ENCODE measurements around the gene NCKAP5L. TPM values are rescaled to one million over a fixed set of nuclear protein-coding genes. Genes with fewer than 3 reads are reported as not detected.
"Not testable (repeated sequence)": the region's sequence is repeated elsewhere in the genome, so short reads cannot be mapped to it uniquely, and the experiment has no call there.

Gene NCKAP5L
- total RNA-seq, 3 donors from 2014 or later (not counting 1 experiment from before 2014, with no cell fraction given): 16.7 to 19.3 (median 16.8) TPM

GRCh38 chr12:49783917-49784676 lies 44.1 kb downstream of the NCKAP5L start:
- Histone ChIP-seq H3K27ac (ENCODE audit: low read length) (no peak overlapping the region), H3K27me3 (ENCODE audit: control insufficient read depth, insufficient read depth, low read length) (no peaks in the 10 kb centered on the region), H3K4me3 (ENCODE audit: low read length) (no peak overlapping the region), H3K36me3 (ENCODE audit: control insufficient read depth, insufficient read depth, low read length) (no peaks in the 10 kb centered on the region), H3K9me3 (ENCODE audit: control insufficient read depth, insufficient read depth, low read length) (no peaks in the 10 kb centered on the region), H3K4me1 (ENCODE audit: control insufficient read depth, insufficient read depth, low read length) (no peaks in the 10 kb centered on the region)
- no peak for DNase-seq
- no peak for TF ChIP-seq CTCF (IDR thresholded peaks at IDR 0.05)
- no peaks in the 10 kb centered on the region for H3K4me1 Mint-ChIP-seq
- H3K4me3 Mint-ChIP-seq: no peak overlapping the region
- intact Hi-C loops (cut with micrococcal nuclease): no loop called here
- no peak overlapping the region for H3K27ac Mint-ChIP-seq
- ATAC-seq: peak in 1 of 3 donors; percentile 46
- peaks cover 0 to 3% of the 10 kb centered on the region in 2 donors for H3K9me3 Mint-ChIP-seq
- H3K36me3 Mint-ChIP-seq: no peaks in the 10 kb centered on the region
- WGBS (ENCODE audit: insufficient coverage): 77% methylated on average over 5 of the region's 7 CpGs
- H3K27me3 Mint-ChIP-seq (ENCODE audit: low read depth in 2 of 2): peaks cover 25 to 33% of the 10 kb centered on the region in 2 donors

- Mint-ChIP-seq H3K4me1 (peaks cover 19 to 22% of the 10 kb centered on the region in 2 donors), H3K27me3 (ENCODE audit: low read depth in 2 of 2) (peaks cover 29 to 36% of the 10 kb centered on the region in 2 donors)
- ATAC-seq; intact Hi-C loops (cut with micrococcal nuclease); H3K27ac ChIP-seq (ENCODE audit: low read length); H3K4me3 ChIP-seq (ENCODE audit: low read length); H3K9me3 ChIP-seq (ENCODE audit: control insufficient read depth, insufficient read depth, low read length); H3K36me3 ChIP-seq (ENCODE audit: control insufficient read depth, insufficient read depth, low read length); DNase-seq; H3K36me3 Mint-ChIP-seq; H3K27ac Mint-ChIP-seq; H3K4me3 Mint-ChIP-seq; H3K9me3 Mint-ChIP-seq; H3K27me3 ChIP-seq (ENCODE audit: control insufficient read depth, insufficient read depth, low read length): not testable (repeated sequence)
- H3K4me1 ChIP-seq (ENCODE audit: control insufficient read depth, insufficient read depth, low read length): peaks cover 14% of the 10 kb centered on the region
- WGBS (ENCODE audit: insufficient coverage): 95% methylated on average over 6 of the region's 6 CpGs
Measured at GRCh38 chr12:49780914-49781313, 47.3 kb downstream of the NCKAP5L start.

GRCh38 chr12:49779581-49779980 lies 48.6 kb downstream of the NCKAP5L start:
- ATAC-seq: no peak
- Mint-ChIP-seq H3K9me3 (no peaks in the 10 kb centered on the region), H3K27me3 (ENCODE audit: low read depth in 2 of 2) (peaks cover 29 to 36% of the 10 kb centered on the region in 2 donors), H3K27ac (no peak overlapping the region), H3K4me1 (peaks cover 19 to 22% of the 10 kb centered on the region in 2 donors), H3K36me3 (no peaks in the 10 kb centered on the region), H3K4me3 (no peak overlapping the region)
- WGBS (ENCODE audit: insufficient coverage): 50% methylated on average over 1 of the region's 2 CpGs
- TF ChIP-seq CTCF (IDR thresholded peaks at IDR 0.05): no peak
- Histone ChIP-seq H3K27me3 (ENCODE audit: control insufficient read depth, insufficient read depth, low read length) (no peaks in the 10 kb centered on the region), H3K9me3 (ENCODE audit: control insufficient read depth, insufficient read depth, low read length) (no peaks in the 10 kb centered on the region), H3K36me3 (ENCODE audit: control insufficient read depth, insufficient read depth, low read length) (no peaks in the 10 kb centered on the region), H3K4me1 (ENCODE audit: control insufficient read depth, insufficient read depth, low read length) (peaks cover 14% of the 10 kb centered on the region), H3K4me3 (ENCODE audit: low read length) (no peak overlapping the region), H3K27ac (ENCODE audit: low read length) (no peak overlapping the region)
- no peak for DNase-seq
- intact Hi-C loops (cut with micrococcal nuclease): no loop called here

- Mint-ChIP-seq H3K9me3 (no peaks in the 10 kb centered on the region), H3K27ac (no peak overlapping the region), H3K27me3 (ENCODE audit: low read depth in 2 of 2) (peaks cover 17 to 23% of the 10 kb centered on the region in 2 donors), H3K36me3 (no peaks in the 10 kb centered on the region), H3K4me1 (peaks cover 19 to 22% of the 10 kb centered on the region in 2 donors), H3K4me3 (peak overlapping the region; percentile 0)
- peaks cover 14% of the 10 kb centered on the region for H3K4me1 ChIP-seq (ENCODE audit: control insufficient read depth, insufficient read depth, low read length)
- no peaks in the 10 kb centered on the region for H3K27me3 ChIP-seq (ENCODE audit: control insufficient read depth, insufficient read depth, low read length)
- ATAC-seq (peak in 2 of 3 donors; percentile 79 to 81), DNase-seq (peak; percentile 55 to 87)
- 57% methylated on average over 15 of the region's 19 CpGs for WGBS (ENCODE audit: insufficient coverage)
- H3K9me3 ChIP-seq (ENCODE audit: control insufficient read depth, insufficient read depth, low read length): no peaks in the 10 kb centered on the region
- H3K4me3 ChIP-seq (ENCODE audit: low read length): no peak overlapping the region
- TF ChIP-seq CTCF (IDR thresholded peaks at IDR 0.05): peak; percentile 71
- no peak overlapping the region for H3K27ac ChIP-seq (ENCODE audit: low read length)
- H3K36me3 ChIP-seq (ENCODE audit: control insufficient read depth, insufficient read depth, low read length): no peaks in the 10 kb centered on the region
- intact Hi-C loops (cut with micrococcal nuclease): loop anchor here (1.0 kb wide), 1 partner anchor 37 kb away; the partner anchor contains the start of gene TMBIM6
Measured at GRCh38 chr12:49777800-49778748, 50.1 kb downstream of the NCKAP5L start.
